HepG2 (cell line): ENCODE measurements around the gene TRIM54. TPM values are rescaled to one million over a fixed set of nuclear protein-coding genes. Genes with fewer than 3 reads are reported as not detected.
A peak's percentile ranks its signal among the peaks of the same experiment; 100 is the strongest.

ENCODE experiments used
- AKNA ChIP-seq: sonication (generic); formaldehyde crosslinking; IDR thresholded peaks from 2 replicates; pipeline ENCODE4 v1.4.0; 2020; ENCODE audit warnings: missing genetic modification reagents, borderline replicate concordance
- DNMT1 ChIP-seq: sonication (generic); formaldehyde crosslinking; IDR thresholded peaks from 2 replicates; pipeline ENCODE4 v1.5.1; 2020; ENCODE audit warnings: mild to moderate bottlenecking, missing genetic modification reagents
- FLYWCH1 ChIP-seq: sonication (generic); formaldehyde crosslinking; IDR thresholded peaks from 2 replicates; pipeline ENCODE4 v1.8.1; 2023; ENCODE audit warnings: mild to moderate bottlenecking, missing genetic modification reagents
- HINFP ChIP-seq: sonication (generic); formaldehyde crosslinking; IDR thresholded peaks from 2 replicates; pipeline ENCODE4 v1.4.0; 2020; ENCODE audit warnings: low read depth, mild to moderate bottlenecking, missing genetic modification reagents
- KLF6 ChIP-seq: IDR thresholded peaks from 2 replicates; pipeline ENCODE4 v1.8.0; 2016; ENCODE audit warnings: missing biosample characterization, missing genetic modification reagents
- MXI1 ChIP-seq: IDR thresholded peaks from 3 replicates; pipeline ENCODE4 v1.6.1; 2012; ENCODE audit warnings: low read depth, low read length, inconsistent platforms, borderline replicate concordance
- RFXAP ChIP-seq: sonication (generic); formaldehyde crosslinking; IDR thresholded peaks from 2 replicates; pipeline ENCODE4 v1.4.0; 2020; ENCODE audit warnings: missing genetic modification reagents, borderline replicate concordance
- STAG1 ChIP-seq: sonication (generic); formaldehyde crosslinking; IDR thresholded peaks from 2 replicates; pipeline ENCODE4 v1.4.0; 2020; ENCODE audit warnings: missing genetic modification reagents
- TAF15 ChIP-seq: fragments of 200-400 bp; formaldehyde crosslinking; IDR thresholded peaks from one replicate; pipeline ENCODE4 v1.6.1; 2018; ENCODE audit warnings: mild to moderate bottlenecking, low read depth, low read length; ENCODE audit not compliant: poor library complexity, severe bottlenecking
- ZBTB3 ChIP-seq: sonication (generic); formaldehyde crosslinking; IDR thresholded peaks from 2 replicates; pipeline ENCODE4 v1.4.0; 2020; ENCODE audit warnings: low read depth, mild to moderate bottlenecking, moderate library complexity, missing genetic modification reagents, borderline replicate concordance
- ZNF180 ChIP-seq: sonication (generic); formaldehyde crosslinking; IDR thresholded peaks from 2 replicates; pipeline ENCODE4 v1.4.0; 2020; ENCODE audit warnings: low read depth, missing genetic modification reagents, borderline replicate concordance
- ZNF724P ChIP-seq: sonication (generic); formaldehyde crosslinking; IDR thresholded peaks from 2 replicates; pipeline ENCODE4 v1.8.0; 2022; ENCODE audit warnings: missing genetic modification reagents, borderline replicate concordance
- ZSCAN30 ChIP-seq: sonication (generic); formaldehyde crosslinking; IDR thresholded peaks from 2 replicates; pipeline ENCODE4 v1.5.0; 2020; ENCODE audit warnings: mild to moderate bottlenecking, missing genetic modification reagents
- polyA plus RNA-seq, 8 experiments: library from polyadenylated mRNA; depleted of rRNA in 3 of 8; stranded (reverse) in 7 of 8; unstranded in 1 of 8; fragments of >200 nt; fragmentation: Illumina TruSeq in 4 of 8; extraction: Trizol in 4 of 8; gene quantifications; 2 replicates each; pipeline versions ENCODE4 v1.2.1 to v1.2.3, GENCODE V29; 2011 to 2016; ENCODE audit warnings: low read depth in 4 of 8, missing spikeins in 1 of 8, mixed read lengths in 1 of 8; ENCODE audit not compliant: insufficient read depth in 1 of 8
- total RNA-seq, 5 experiments: library from RNA; depleted of rRNA; stranded (reverse); fragments of >200 nt; fragmentation: Illumina TruSeq; extraction: Trizol; gene quantifications; 2 replicates each; pipeline ENCODE4 v1.2.3, GENCODE V29; 2016; ENCODE audit warnings: low read depth in 1 of 5
- TF ChIP-seq, protein P1 (sequence below): sonication (generic); formaldehyde crosslinking; IDR thresholded peaks from 2 replicates; pipeline ENCODE4 v1.8.1; 2022; ENCODE audit warnings: low read depth, mild to moderate bottlenecking, missing genetic modification reagents
- TF ChIP-seq, protein P2 (sequence below): sonication (generic); formaldehyde crosslinking; IDR thresholded peaks from 2 replicates; pipeline ENCODE4 v1.5.1; 2020; ENCODE audit warnings: mild to moderate bottlenecking, missing genetic modification reagents, moderate library complexity

Gene TRIM54
- total and polyA plus RNA-seq, 2 of the 13 experiments (the other 11 are each of a cell fraction or from before 2014, with no cell fraction given) = 0.07 to 0.13 TPM

GRCh38 chr2:27249891-27250651, 32.2 kb upstream of the TRIM54 start (continued):
- TF ChIP-seq AKNA (CRISPR knock-in tag) = no peak
- TF ChIP-seq STAG1 = peak; percentile 91
- no peak for TF ChIP-seq TAF15
- TF ChIP-seq, protein P1, sequence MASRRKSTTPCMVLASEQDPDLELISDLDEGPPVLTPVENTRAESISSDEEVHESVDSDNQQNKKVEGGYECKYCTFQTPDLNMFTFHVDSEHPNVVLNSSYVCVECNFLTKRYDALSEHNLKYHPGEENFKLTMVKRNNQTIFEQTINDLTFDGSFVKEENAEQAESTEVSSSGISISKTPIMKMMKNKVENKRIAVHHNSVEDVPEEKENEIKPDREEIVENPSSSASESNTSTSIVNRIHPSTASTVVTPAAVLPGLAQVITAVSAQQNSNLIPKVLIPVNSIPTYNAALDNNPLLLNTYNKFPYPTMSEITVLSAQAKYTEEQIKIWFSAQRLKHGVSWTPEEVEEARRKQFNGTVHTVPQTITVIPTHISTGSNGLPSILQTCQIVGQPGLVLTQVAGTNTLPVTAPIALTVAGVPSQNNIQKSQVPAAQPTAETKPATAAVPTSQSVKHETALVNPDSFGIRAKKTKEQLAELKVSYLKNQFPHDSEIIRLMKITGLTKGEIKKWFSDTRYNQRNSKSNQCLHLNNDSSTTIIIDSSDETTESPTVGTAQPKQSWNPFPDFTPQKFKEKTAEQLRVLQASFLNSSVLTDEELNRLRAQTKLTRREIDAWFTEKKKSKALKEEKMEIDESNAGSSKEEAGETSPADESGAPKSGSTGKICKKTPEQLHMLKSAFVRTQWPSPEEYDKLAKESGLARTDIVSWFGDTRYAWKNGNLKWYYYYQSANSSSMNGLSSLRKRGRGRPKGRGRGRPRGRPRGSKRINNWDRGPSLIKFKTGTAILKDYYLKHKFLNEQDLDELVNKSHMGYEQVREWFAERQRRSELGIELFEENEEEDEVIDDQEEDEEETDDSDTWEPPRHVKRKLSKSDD = no peak
- no peak for TF ChIP-seq ZBTB3 (CRISPR knock-in tag)
- no peak for TF ChIP-seq FLYWCH1 (CRISPR knock-in tag)
- TF ChIP-seq MXI1 = 0 out of 3 replicates have a peak, but pooled peaks have one; percentile 47
- no peak for TF ChIP-seq DNMT1
- TF ChIP-seq ZSCAN30 = no peak
- TF ChIP-seq, protein P2, sequence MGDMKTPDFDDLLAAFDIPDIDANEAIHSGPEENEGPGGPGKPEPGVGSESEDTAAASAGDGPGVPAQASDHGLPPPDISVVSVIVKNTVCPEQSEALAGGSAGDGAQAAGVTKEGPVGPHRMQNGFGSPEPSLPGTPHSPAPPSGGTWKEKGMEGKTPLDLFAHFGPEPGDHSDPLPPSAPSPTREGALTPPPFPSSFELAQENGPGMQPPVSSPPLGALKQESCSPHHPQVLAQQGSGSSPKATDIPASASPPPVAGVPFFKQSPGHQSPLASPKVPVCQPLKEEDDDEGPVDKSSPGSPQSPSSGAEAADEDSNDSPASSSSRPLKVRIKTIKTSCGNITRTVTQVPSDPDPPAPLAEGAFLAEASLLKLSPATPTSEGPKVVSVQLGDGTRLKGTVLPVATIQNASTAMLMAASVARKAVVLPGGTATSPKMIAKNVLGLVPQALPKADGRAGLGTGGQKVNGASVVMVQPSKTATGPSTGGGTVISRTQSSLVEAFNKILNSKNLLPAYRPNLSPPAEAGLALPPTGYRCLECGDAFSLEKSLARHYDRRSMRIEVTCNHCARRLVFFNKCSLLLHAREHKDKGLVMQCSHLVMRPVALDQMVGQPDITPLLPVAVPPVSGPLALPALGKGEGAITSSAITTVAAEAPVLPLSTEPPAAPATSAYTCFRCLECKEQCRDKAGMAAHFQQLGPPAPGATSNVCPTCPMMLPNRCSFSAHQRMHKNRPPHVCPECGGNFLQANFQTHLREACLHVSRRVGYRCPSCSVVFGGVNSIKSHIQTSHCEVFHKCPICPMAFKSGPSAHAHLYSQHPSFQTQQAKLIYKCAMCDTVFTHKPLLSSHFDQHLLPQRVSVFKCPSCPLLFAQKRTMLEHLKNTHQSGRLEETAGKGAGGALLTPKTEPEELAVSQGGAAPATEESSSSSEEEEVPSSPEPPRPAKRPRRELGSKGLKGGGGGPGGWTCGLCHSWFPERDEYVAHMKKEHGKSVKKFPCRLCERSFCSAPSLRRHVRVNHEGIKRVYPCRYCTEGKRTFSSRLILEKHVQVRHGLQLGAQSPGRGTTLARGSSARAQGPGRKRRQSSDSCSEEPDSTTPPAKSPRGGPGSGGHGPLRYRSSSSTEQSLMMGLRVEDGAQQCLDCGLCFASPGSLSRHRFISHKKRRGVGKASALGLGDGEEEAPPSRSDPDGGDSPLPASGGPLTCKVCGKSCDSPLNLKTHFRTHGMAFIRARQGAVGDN (CRISPR knock-in tag) = peak; percentile 92
- TF ChIP-seq HINFP (CRISPR knock-in tag) = no peak
- TF ChIP-seq ZNF724P (CRISPR knock-in tag) = no peak
- TF ChIP-seq ZNF180 (CRISPR knock-in tag) = no peak
- no peak for TF ChIP-seq KLF6
- peak; percentile 66; the same call in 1 of the 2 replicates for TF ChIP-seq RFXAP
